SU-DHL-6 (cell line): Measurements from ENCODE around the gene TMEM151B.

Experiments used
- EZH2phosphoT487 ChIP-seq: fragments of 200-600 bp; sonication (generic), shearing (Covaris generic); conservative IDR thresholded peaks from 2 replicates; pipeline ENCODE4 v1.6.1; 2018; ENCODE audit warnings: mild to moderate bottlenecking, antibody characterized with exemption, low read length, moderate library complexity, mixed read lengths
- TF ChIP-seq, protein P1 (sequence below): fragments of 200-600 bp; sonication (generic); IDR thresholded peaks from one replicate; pipeline ENCODE4 v1.5.1; 2017; ENCODE audit warnings: antibody characterized with exemption, mild to moderate bottlenecking, low read length, moderate library complexity; ENCODE audit not compliant: insufficient read depth, poor library complexity, severe bottlenecking

DNA sequence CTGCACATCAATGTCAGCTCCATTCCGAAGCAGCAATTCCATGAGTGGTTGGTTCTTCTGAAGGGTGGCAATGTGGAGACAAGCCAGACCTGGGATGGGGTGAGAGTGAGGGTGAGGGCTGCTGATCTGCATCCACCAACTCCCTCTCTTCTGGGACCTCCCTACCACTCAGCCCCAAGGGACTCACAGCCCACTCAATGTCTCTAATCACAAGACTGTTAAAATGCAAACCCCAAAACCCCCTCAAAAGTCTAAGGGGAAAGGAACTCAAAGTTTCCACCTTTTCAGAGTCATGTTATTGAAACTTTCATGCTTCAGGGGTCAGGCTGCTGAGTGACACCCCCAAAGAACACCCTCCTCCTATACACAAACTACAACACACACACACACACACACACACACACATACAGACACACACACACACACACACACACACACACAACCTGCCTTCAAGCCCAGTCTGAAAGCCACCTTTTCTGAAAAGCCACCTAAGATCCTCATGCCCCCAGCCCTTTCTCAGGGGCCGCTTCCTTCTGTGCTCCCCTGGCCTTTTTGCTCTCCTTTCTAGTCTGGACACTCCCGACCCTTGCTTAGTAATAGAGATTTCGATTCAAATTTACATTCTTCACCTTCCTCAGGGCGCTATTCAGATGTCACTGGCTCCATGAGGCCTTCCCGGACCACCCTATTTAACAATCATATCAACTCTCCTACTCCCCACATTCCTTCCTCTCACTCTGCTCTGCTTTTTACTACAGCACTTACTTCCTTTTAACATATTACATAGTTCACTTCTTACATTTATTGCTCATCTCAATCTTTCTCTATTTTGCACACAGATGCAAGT is 9.6 kb upstream of the TMEM151B start:
- TF ChIP-seq, protein P1, sequence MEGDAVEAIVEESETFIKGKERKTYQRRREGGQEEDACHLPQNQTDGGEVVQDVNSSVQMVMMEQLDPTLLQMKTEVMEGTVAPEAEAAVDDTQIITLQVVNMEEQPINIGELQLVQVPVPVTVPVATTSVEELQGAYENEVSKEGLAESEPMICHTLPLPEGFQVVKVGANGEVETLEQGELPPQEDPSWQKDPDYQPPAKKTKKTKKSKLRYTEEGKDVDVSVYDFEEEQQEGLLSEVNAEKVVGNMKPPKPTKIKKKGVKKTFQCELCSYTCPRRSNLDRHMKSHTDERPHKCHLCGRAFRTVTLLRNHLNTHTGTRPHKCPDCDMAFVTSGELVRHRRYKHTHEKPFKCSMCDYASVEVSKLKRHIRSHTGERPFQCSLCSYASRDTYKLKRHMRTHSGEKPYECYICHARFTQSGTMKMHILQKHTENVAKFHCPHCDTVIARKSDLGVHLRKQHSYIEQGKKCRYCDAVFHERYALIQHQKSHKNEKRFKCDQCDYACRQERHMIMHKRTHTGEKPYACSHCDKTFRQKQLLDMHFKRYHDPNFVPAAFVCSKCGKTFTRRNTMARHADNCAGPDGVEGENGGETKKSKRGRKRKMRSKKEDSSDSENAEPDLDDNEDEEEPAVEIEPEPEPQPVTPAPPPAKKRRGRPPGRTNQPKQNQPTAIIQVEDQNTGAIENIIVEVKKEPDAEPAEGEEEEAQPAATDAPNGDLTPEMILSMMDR = no peak
- TF ChIP-seq EZH2phosphoT487 = no peak
